ENCODE results near the gene CCDC24.

GRCh38 chr1:44013949-44014348 lies 22.6 kb downstream of the CCDC24 start:
- TF ChIP-seq POLR2A (IDR thresholded peaks at IDR 0.05) (no peak), CTCF (IDR thresholded peaks at IDR 0.05) (no peak)
